ENCODE data around the gene FLNC.

GRCh38 chr7:128894101-128894440 lies 63.9 kb downstream of the FLNC start:
- no peak for TF ChIP-seq CTCF (IDR thresholded peaks at IDR 0.05)
- TF ChIP-seq POLR2A (IDR thresholded peaks at IDR 0.05): no peak
- TF ChIP-seq EP300 (IDR thresholded peaks at IDR 0.05): no peak

Measured in suprapubic skin (tissue), 3 donors.